SK-N-MC (cell line): ENCODE measurements around the gene DROSHA.

Experiments used
- DNase-seq: peaks from one replicate; pipeline ENCODE4 v3.0.0-alpha.2; 2011; ENCODE audit warnings: low read depth, low spot score
- H3K27ac ChIP-seq: fragments of 200-600 bp; sonication (generic); 2 replicates; pipeline ENCODE4 v1.5.1; 2016; ENCODE audit warnings: mixed run types
- H3K36me3 ChIP-seq: fragments of 200-600 bp; sonication (generic); 2 replicates; pipeline ENCODE4 v1.6.1; 2017; ENCODE audit warnings: antibody characterized with exemption, low read length, mixed read lengths; ENCODE audit not compliant: insufficient read depth
- H3K4me3 ChIP-seq: fragments of 200-600 bp; sonication (generic); 2 replicates; pipeline ENCODE4 v1.5.1; 2016
- H3K9ac ChIP-seq: fragments of 200-600 bp; sonication (generic); 2 replicates; pipeline ENCODE4 v1.8.0; 2017; ENCODE audit warnings: mixed run types, mixed read lengths; ENCODE audit not compliant: insufficient read length
- H3K9me3 ChIP-seq: fragments of 200-600 bp; sonication (generic); 2 replicates; pipeline ENCODE4 v1.6.1; 2017; ENCODE audit warnings: low read depth, mild to moderate bottlenecking, antibody characterized with exemption, low read length, moderate library complexity, mixed read lengths
- EZH2 ChIP-seq: fragments of 200-600 bp; sonication (generic); IDR thresholded peaks from one replicate; pipeline ENCODE4 v1.6.1; 2017; ENCODE audit warnings: antibody characterized with exemption
- FOXP2 ChIP-seq: optimal IDR thresholded peaks from 2 replicates; pipeline ENCODE3; 2011; ENCODE audit warnings: mild to moderate bottlenecking, moderate library complexity; ENCODE audit not compliant: insufficient read depth; ENCODE audit errors: extremely low read length, control extremely low read depth
- POLR2AphosphoS5 ChIP-seq: IDR thresholded peaks from 2 replicates; pipeline ENCODE4 v1.6.1; 2012; ENCODE audit warnings: mild to moderate bottlenecking, low read depth, low read length, borderline replicate concordance

The DROSHA gene

DNA sequence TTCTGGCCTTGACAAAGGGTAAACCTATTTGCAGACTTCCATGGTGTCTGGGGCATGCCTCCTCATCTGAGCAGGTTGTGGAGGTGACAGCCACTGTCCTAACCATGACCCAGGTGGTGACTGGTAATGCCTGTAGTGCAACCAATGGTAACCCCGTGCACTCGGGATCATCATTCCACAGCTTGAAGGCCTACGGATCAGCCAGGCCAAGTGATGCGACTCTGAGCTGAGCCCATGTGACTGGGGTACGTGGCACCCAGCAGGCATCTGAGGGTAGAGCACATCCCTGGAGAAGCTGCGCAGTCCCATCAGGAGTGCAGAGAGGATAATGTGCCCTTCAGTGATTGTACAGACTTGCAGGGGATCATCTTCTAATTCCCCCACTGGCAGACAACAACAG lies 35.0 kb downstream of the DROSHA start:
- H3K9ac ChIP-seq: no peak overlapping the region
- H3K36me3 ChIP-seq: peaks cover 93% of the 10 kb centered on the region
- H3K9me3 ChIP-seq: no peaks in the 10 kb centered on the region
- TF ChIP-seq POLR2AphosphoS5 (no peak), EZH2 (no peak), FOXP2 (no peak)
- no peak overlapping the region for H3K27ac ChIP-seq
- no peak overlapping the region for H3K4me3 ChIP-seq
- DNase-seq: no peak

DNA sequence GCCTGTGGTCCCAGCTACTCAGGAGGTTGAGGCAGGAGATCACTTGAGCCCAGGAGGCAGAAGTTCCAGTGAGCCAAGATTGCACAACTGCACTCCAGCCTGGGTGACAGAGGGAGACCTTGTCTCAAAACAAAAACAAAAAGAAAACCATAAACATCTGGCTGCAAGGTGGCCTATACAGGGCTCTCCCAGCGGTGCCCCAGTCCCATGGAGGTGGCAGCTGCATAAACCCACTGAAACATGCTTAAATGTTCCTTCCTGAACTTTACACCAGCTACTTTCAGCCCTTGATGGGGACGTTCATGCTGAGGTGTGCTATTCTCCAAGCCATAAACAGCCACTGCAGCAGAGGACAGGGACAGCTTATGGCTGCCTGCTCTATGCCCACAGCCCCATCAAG lies 35.6 kb downstream of the DROSHA start:
- no peak for TF ChIP-seq EZH2
- H3K36me3 ChIP-seq: peaks cover 93% of the 10 kb centered on the region

DNA sequence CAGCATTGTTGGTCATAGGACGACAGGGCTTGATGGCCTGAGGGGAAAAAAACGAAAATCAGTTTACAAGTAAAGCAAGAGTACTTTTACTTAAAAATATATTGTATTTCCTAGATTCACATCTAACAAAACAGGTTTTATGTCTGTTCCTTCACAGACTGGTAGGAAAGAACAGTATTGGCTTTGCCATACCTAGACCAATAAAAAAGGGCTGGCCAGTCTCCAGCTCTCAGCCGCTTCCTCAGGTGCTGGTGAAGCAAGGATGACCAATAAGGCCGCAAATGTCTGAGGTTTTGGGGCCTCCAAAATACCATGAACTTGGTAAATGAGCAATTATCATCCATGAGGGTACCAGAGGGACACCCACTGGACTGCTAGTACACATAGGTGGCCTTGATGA lies 36.6 kb downstream of the DROSHA start:
- peaks cover 93% of the 10 kb centered on the region for H3K36me3 ChIP-seq
- no peak for TF ChIP-seq FOXP2
- TF ChIP-seq POLR2AphosphoS5: no peak
- TF ChIP-seq EZH2: no peak

More for the DNA sequence above, 35.6 kb downstream of the DROSHA start:
- no peak overlapping the region for H3K27ac ChIP-seq
- H3K9ac ChIP-seq: no peak overlapping the region
- H3K9me3 ChIP-seq: no peaks in the 10 kb centered on the region
- no peak for DNase-seq
- no peak overlapping the region for H3K4me3 ChIP-seq

DNA sequence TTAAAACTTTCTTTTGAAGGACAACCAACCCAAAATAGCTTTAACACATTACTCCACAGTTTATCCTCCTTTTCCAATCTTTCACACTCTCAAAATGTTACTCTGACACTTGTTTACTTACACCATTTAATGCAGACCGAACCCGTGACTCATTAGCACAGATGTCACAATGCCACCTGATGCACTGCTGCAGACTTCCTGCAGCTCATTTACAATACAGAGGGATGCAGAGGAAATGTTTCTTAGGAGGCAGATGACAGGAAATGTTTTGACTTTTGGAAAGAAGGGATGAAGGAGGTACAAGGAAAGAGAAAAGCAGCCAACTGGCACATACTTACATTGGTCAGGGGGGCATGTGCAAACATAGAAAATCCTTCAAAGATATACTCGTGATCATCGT lies 39.0 kb downstream of the DROSHA start:
- no peak overlapping the region for H3K27ac ChIP-seq
- no peaks in the 10 kb centered on the region for H3K9me3 ChIP-seq
- TF ChIP-seq POLR2AphosphoS5: no peak
- no peak for TF ChIP-seq FOXP2
- no peak for TF ChIP-seq EZH2
- no peak overlapping the region for H3K9ac ChIP-seq
- H3K4me3 ChIP-seq: no peak overlapping the region
- peaks cover 84% of the 10 kb centered on the region for H3K36me3 ChIP-seq
- no peak for DNase-seq

More for the DNA sequence above, 36.6 kb downstream of the DROSHA start:
- DNase-seq: no peak
- Histone ChIP-seq H3K9ac (no peak overlapping the region), H3K4me3 (no peak overlapping the region), H3K9me3 (no peaks in the 10 kb centered on the region), H3K27ac (no peak overlapping the region)

DNA sequence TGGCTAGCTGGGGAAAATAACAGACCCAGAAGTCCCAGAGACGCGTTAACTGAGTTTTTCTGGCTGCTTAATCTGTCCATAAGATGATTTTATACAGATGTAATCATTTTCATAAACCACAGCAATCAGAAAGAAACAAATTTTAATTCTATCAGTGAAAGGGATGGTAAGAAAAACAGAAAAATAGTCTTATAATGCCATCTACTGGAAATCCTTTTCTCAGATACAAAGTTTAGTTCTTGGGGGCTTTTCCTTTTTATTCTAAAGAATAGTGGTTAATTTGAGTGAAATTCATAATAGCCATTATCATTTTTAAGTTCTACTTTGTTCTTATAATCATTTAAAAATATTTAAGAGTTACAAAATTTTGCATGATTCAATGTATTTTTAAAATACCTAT lies 44.4 kb downstream of the DROSHA start:
- peaks cover 62% of the 10 kb centered on the region for H3K36me3 ChIP-seq
- no peak for DNase-seq
- no peaks in the 10 kb centered on the region for H3K9me3 ChIP-seq
- TF ChIP-seq EZH2: no peak
- H3K9ac ChIP-seq: no peak overlapping the region
- no peak overlapping the region for H3K27ac ChIP-seq
- H3K4me3 ChIP-seq: no peak overlapping the region

DNA sequence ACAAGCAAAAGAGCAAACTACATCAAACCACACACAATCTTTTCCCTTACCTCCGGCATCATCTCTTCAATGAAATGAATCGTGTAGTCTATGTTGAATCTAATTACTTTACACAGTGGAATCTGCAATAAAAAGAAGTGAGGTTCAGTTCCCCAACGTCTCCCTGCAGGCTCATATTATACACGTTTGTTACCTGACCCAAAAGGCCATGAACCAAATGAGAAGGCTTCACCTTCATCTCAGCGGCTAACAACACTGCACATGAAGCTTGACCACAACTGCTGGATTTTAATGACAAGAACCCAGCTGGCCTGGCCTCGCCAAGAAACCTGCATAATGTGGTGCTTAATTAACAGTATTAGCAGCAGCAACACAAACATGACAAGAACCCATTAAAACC lies 45.5 kb downstream of the DROSHA start:
- Histone ChIP-seq H3K9ac (no peak overlapping the region), H3K4me3 (no peak overlapping the region), H3K27ac (no peak overlapping the region), H3K9me3 (no peaks in the 10 kb centered on the region), H3K36me3 (peaks cover 61% of the 10 kb centered on the region)
- no peak for TF ChIP-seq POLR2AphosphoS5
- TF ChIP-seq EZH2: no peak
- no peak for TF ChIP-seq FOXP2
- no peak for DNase-seq

DNA sequence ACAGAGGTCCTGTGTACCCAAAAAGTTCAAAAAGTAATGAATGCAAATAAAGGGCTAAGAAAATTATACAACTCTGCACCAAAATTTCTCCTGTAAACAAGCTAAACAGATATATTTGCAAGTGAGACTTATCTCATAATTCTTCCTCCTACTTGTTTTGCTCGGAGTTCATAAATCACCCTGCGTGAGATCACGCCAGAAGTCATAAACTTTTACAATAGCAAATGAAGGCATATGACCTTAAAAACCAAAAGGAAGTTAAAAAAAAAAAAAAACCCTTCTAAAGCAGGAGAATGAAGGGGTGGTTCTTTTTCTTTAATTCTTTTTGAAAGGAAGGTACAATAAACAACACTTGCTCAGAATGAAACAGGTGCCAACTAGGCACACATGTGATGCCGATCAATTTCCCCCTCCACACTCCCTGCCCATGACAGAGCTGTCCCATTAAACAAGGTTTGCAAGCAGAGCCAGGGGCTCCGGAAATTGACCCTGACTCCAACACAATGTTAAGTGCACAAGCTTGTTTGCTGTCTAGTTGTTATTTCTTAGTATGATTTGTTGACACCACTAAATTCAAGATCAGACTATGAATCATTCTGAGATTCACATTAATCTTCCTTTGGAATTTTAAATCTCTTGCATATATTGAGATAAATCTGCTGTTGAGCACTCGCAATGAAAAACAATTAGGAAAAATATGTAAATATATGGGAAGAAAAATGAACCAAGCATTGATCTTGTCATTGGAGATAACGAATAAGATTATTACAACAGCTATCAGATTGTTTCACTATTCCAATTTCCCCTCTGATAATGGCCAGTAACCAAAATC lies 46.3 kb downstream of the DROSHA start:
- TF ChIP-seq FOXP2: no peak
- TF ChIP-seq POLR2AphosphoS5: no peak
- TF ChIP-seq EZH2: no peak
- Histone ChIP-seq H3K27ac (no peak overlapping the region), H3K36me3 (peaks cover 52% of the 10 kb centered on the region), H3K9me3 (no peaks in the 10 kb centered on the region), H3K9ac (no peak overlapping the region), H3K4me3 (no peak overlapping the region)
- DNase-seq: no peak

DNA sequence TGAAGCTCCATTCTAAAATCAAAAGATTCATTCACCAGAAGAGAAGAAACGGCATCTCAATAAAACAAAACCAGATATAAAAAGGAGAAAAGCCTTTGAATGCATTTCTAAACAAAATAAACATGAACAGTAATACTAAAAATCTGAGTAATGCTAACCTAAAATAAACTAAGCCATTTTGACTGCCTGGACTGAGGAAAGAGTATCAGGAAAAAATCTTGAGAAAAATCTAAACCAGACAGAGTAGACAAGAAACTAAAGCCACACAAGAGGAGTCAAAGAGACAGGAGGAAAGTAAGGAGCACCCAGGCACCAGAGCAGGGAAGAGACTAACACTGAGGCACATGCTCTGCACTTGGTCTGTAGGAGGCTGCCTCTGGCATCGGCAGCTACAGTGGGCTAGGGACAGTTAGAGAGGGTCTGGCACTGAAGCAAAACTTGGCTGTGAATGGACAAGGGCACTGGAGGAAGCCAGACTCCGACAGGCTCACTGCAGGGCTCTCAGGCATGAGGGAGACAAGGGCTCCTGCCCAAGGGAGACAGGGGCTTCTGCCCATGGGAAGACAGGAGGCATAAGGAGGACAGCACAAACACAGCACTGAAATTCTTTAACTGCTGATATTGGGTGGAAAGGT lies 50.2 kb downstream of the DROSHA start:
- Histone ChIP-seq H3K4me3 (no peak overlapping the region), H3K9me3 (no peaks in the 10 kb centered on the region), H3K36me3 (peaks cover 53% of the 10 kb centered on the region), H3K27ac (no peak overlapping the region), H3K9ac (no peak overlapping the region)
- no peak for TF ChIP-seq POLR2AphosphoS5
- TF ChIP-seq EZH2: no peak
- no peak for TF ChIP-seq FOXP2
- DNase-seq: no peak

DNA sequence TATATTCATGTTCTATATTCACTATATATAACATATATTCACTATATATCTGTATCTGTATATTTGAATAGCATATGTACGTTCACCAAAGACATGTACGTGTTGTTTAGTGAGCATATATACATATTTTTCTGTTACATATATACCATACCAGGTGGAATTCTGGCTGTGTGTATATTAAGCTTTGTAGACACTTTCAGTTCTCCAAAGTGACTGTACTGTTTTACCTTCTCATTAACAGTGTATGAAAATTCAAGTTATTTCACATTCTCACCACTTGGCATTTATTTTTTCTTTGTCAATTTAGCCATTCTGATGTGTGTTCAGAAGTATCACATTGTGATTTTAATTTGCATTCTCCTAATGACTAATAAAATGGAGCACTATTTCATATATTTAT lies 52.2 kb downstream of the DROSHA start:
- no peak for TF ChIP-seq EZH2
- Histone ChIP-seq H3K36me3 (peaks cover 44% of the 10 kb centered on the region), H3K9me3 (no peaks in the 10 kb centered on the region), H3K9ac (no peak overlapping the region), H3K4me3 (no peak overlapping the region), H3K27ac (no peak overlapping the region)
- no peak for DNase-seq
